Right lobe of liver (tissue), 4 donors: Measurements from ENCODE around the gene AIG1.

Experiments
- CTCF ChIP-seq, 4 donors: fragments of 200-600 bp in 3 of 4; fragments of 450-650 bp in 1 of 4; IDR thresholded peaks; one replicate each; pipeline versions ENCODE4 v1.5.1 to v1.8.0; 2016 to 2022; ENCODE audit warnings: antibody characterized with exemption in 4 of 4, mild to moderate bottlenecking in 2 of 4
- POLR2A ChIP-seq: fragments of 450-650 bp; IDR thresholded peaks from one replicate; pipeline ENCODE4 v1.6.1; 2017; ENCODE audit warnings: antibody characterized with exemption, mild to moderate bottlenecking
- donor health status: DM: no; HTN: no; CAD: no.
- donor health status: DM: no; HTN: no; CAD: no.
- donor health status: DM: no; HTN: yes; CAD: no.

- TF ChIP-seq CTCF (IDR thresholded peaks at IDR 0.05) (no peak), POLR2A (no peak)
Measured at GRCh38 chr6:143109196-143109595, 48.5 kb downstream of the AIG1 start.
